Measurements from ENCODE around the gene TIRAP.

Gene TIRAP

GRCh38 chr11:126279191-126279590, 3.7 kb upstream of the TIRAP start:
- Mint-ChIP-seq H3K27me3 (ENCODE audit: low read depth) (no peaks in the 10 kb centered on the region), H3K4me3 (peak overlapping the region; percentile 43 to 79 (median 60)), H3K4me1 (peaks cover 20% of the 10 kb centered on the region), H3K27ac (peak overlapping the region in 1 of 3 experiments; percentile 6), H3K9me3 (no peaks in the 10 kb centered on the region), H3K36me3 (ENCODE audit: low read depth) (peaks cover 30% of the 10 kb centered on the region)
- no peak for TF ChIP-seq CTCF (IDR thresholded peaks at IDR 0.05; ENCODE audit: unreplicated experiment in 3 of 3)

- TF ChIP-seq CTCF (IDR thresholded peaks at IDR 0.05; ENCODE audit: unreplicated experiment in 3 of 3), result no peak
- Mint-ChIP-seq H3K4me3 (peak overlapping the region; percentile 60 to 79 (median 62)), H3K27ac (peak overlapping the region in 1 of 3 experiments; percentile 16), H3K27me3 (ENCODE audit: low read depth) (no peaks in the 10 kb centered on the region), H3K9me3 (no peaks in the 10 kb centered on the region), H3K4me1 (peaks cover 25% of the 10 kb centered on the region), H3K36me3 (ENCODE audit: low read depth) (peaks cover 16% of the 10 kb centered on the region)
These were observed 2.3 kb upstream of the TIRAP start for GRCh38 chr11:126280595-126280994.

- Mint-ChIP-seq H3K27me3 (ENCODE audit: low read depth) (no peaks in the 10 kb centered on the region), H3K4me1 (peaks cover 25% of the 10 kb centered on the region), H3K27ac (peak overlapping the region; percentile 95 to 98 (median 98)), H3K9me3 (no peaks in the 10 kb centered on the region), H3K4me3 (peak overlapping the region; percentile 93 to 98 (median 94)), H3K36me3 (ENCODE audit: low read depth) (peaks cover 11% of the 10 kb centered on the region)
- TF ChIP-seq CTCF (IDR thresholded peaks at IDR 0.05; ENCODE audit: unreplicated experiment in 3 of 3), result no peak
These were observed 1.6 kb upstream of the TIRAP start for GRCh38 chr11:126281245-126281644.

GRCh38 chr11:126281666-126282175, 1.2 kb upstream of the TIRAP start:
- Mint-ChIP-seq H3K27me3 (ENCODE audit: low read depth) (no peaks in the 10 kb centered on the region), H3K9me3 (no peaks in the 10 kb centered on the region), H3K27ac (peak overlapping the region; percentile 95 to 98 (median 98)), H3K4me1 (peaks cover 25% of the 10 kb centered on the region), H3K4me3 (peak overlapping the region; percentile 93 to 98 (median 94)), H3K36me3 (ENCODE audit: low read depth) (peaks cover 13% of the 10 kb centered on the region)
- TF ChIP-seq CTCF (IDR thresholded peaks at IDR 0.05; ENCODE audit: unreplicated experiment in 3 of 3), result no peak

- no peak for TF ChIP-seq CTCF (IDR thresholded peaks at IDR 0.05; ENCODE audit: unreplicated experiment in 3 of 3)
- Mint-ChIP-seq H3K4me3 (peak overlapping the region; percentile 93 to 98 (median 94)), H3K27ac (peak overlapping the region; percentile 95 to 98 (median 98)), H3K4me1 (peaks cover 25% of the 10 kb centered on the region), H3K9me3 (no peaks in the 10 kb centered on the region), H3K27me3 (ENCODE audit: low read depth) (no peaks in the 10 kb centered on the region), H3K36me3 (ENCODE audit: low read depth) (peaks cover 14% of the 10 kb centered on the region)
These were observed 545 bp upstream of the TIRAP start for GRCh38 chr11:126282361-126282735.

- Mint-ChIP-seq H3K36me3 (ENCODE audit: low read depth) (peaks cover 9% of the 10 kb centered on the region), H3K4me1 (peaks cover 25% of the 10 kb centered on the region), H3K27me3 (ENCODE audit: low read depth) (no peaks in the 10 kb centered on the region), H3K9me3 (no peaks in the 10 kb centered on the region), H3K4me3 (peak overlapping the region; percentile 51 to 82 (median 79)), H3K27ac (peak overlapping the region; percentile 69 to 81 (median 76))
- TF ChIP-seq CTCF (IDR thresholded peaks at IDR 0.05; ENCODE audit: unreplicated experiment in 3 of 3), result no peak
These were observed 1.9 kb downstream of the TIRAP start for GRCh38 chr11:126284829-126285228.

Measured in nephron (organoid).